LNCAP (cell line): ENCODE measurements around the gene CBX4.

Experiments used
- TF ChIP-seq, protein P1 (sequence below): fragments of 450-650 bp; IDR thresholded peaks from 2 replicates; pipeline ENCODE4 v1.5.1; 2017; ENCODE audit warnings: mild to moderate bottlenecking

The CBX4 gene

GRCh38 chr17:79793924-79794304 lies 45.3 kb downstream of the CBX4 start:
- TF ChIP-seq, protein P1, sequence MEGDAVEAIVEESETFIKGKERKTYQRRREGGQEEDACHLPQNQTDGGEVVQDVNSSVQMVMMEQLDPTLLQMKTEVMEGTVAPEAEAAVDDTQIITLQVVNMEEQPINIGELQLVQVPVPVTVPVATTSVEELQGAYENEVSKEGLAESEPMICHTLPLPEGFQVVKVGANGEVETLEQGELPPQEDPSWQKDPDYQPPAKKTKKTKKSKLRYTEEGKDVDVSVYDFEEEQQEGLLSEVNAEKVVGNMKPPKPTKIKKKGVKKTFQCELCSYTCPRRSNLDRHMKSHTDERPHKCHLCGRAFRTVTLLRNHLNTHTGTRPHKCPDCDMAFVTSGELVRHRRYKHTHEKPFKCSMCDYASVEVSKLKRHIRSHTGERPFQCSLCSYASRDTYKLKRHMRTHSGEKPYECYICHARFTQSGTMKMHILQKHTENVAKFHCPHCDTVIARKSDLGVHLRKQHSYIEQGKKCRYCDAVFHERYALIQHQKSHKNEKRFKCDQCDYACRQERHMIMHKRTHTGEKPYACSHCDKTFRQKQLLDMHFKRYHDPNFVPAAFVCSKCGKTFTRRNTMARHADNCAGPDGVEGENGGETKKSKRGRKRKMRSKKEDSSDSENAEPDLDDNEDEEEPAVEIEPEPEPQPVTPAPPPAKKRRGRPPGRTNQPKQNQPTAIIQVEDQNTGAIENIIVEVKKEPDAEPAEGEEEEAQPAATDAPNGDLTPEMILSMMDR: no peak

DNA sequence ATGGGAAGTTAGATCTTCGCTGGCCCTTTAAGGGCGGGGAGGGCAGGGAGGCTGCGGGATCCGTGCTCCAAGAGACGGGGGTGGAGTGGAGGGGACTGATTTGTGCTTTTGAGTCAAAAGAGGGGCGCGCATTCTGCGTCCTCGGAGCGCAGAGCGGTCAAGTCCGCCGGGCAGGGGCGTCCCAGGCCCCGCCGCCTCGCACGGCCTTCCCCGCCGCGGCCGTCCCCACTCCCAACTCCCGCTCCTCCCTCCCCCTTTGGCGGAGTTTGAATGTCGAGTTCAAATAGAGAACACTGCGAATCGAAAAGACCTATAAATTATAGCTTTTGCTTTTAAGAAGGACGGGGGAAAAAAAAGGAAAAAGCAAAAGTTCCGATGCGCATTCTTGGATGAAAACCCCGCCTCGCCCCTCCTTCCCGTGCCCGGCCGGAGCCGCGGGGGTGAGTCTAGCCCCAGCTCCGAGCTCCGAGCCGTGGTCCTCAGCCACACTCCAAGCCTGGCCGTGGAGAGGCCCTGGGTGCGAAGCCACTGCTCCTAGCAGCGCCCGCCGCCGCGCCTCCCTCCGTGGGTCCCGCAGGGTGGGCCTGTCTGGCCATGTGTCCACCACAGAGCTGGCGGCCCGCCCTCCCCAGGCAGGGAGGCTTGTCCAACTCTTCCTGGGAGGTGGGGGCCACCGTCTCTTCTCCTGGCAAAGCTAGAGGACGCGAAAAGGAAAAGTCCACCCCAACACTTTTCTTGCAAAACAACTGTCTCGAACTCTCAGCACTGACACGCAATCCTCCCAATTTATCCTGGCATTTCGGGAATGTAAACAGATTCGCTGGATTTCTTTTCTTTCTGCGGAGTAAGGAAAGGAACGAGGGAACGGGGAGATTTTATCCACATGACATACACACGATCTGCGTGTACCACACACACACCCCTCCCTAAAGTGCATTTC lies 46.0 kb downstream of the CBX4 start:
- TF ChIP-seq, protein P1: no peak

DNA sequence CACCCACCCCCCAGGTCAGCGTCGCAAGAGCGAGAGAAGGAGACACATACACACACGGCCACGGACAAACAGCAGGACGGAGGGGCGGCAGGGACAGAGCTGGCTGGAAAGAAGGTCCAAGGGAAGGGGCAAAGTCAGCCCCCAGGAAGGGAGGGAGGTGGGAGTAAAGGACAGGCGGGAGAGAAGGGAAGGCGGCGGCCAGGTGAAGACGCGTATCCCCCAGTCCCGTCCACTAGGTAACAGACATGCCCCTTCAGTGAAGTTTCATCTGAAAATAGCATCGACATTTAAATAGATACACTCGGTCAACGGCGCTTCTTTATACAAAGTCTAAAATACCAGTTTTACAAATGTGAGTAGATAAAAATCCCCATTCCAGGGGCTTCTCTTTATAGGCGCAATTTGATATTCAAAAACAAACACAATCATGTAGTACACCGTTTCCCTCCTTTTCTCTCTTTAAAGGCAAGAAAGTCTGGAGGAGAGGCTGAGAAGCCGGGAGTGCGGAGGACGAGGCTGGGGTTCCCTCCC lies 46.8 kb downstream of the CBX4 start:
- TF ChIP-seq, protein P1: no peak

- TF ChIP-seq, protein P1: no peak
These were observed 47.5 kb downstream of the CBX4 start for GRCh38 chr17:79791735-79792161.

GRCh38 chr17:79790805-79791734 lies 48.2 kb downstream of the CBX4 start:
- TF ChIP-seq, protein P1: no peak

DNA sequence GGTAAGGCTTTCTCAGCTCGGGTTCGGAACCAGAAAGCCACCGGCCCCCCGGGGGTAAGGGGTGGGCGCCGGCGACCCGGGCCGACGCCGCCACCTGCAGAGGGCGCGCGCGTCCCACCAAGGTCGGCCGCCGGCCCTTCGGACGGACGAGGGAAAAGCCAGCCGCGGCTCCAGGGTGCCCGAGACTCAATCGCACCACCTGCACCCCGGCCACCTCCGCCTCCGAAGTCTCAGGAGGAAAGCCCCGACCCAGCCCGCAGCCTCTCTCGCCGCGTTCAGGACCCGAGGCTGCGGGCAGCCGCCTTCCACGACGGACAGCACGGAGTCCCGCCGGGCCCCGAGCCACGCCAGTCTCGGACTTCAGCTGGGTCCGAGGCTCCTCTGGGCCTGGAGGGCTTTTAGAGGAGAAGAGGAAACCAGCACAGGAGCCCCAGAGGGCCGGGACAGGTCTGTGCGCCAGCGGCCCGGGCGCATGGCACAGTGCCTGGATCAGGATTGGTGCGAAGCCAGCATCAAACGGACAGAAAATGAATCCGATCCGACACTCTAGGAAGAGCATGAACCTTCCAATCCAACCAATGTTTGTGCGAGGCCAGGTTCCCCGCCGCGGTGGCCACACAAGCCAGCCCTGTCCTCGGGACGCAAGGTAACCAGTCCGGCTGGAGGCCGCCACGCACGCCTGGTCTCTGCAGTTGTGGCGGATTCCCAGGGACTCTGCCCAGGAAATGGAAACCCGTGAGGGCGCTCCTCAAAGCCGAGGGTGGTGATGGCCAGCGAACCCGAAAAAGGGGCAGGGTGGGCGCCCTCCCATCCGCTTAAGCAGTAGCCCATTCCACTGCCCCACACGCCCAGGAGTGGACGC lies 49.1 kb downstream of the CBX4 start:
- TF ChIP-seq, protein P1: peak; percentile 90
